ENCODE data around the gene SPHKAP.

- TF ChIP-seq CTCF (optimal IDR thresholded peaks at IDR 0.05 in 1 of 3, IDR thresholded peaks at IDR 0.05 in 1 of 3, conservative IDR thresholded peaks at IDR 0.05 in 1 of 3; ENCODE audit: extremely low read depth in 1 of 3, insufficient read depth in 2 of 3, low read length in 3 of 3) = no peak
- TF ChIP-seq EZH2 (IDR thresholded peaks at IDR 0.05; ENCODE audit: low read length) = no peak
These were observed 46.2 kb downstream of the SPHKAP start for GRCh38 chr2:228135300-228135699.

All from keratinocyte (primary cell).